Stimulated activated CD4-positive, alpha-beta T cell treated with anti-CD3 and anti-CD28 coated beads, Interleukin-4, amount 100 ng/mL, for 1 hour (primary cell): Measurements from ENCODE around the gene ALDH4A1.

Experiments used
- DNase-seq: peaks from one replicate; pipeline ENCODE4 v3.0.0-alpha.2; 2020

ALDH4A1 gene

DNA sequence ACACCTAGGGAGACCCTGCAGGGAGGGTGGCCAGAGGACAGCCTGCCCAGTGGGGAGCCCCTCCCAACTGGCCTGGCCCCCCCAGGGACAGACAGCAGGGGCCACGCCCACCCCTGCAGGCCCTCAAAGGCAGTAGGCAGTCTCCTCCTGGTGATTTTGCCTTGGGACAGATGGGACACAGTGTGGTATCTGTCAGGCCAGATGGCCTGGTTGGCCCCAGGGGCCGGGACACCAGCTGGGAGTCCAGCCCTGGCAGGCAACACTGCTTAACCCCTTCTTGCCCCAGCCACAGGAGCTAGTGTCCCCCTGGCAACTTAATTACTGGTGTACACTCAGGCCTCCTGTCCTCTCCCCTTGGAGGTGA, 36.3 kb upstream of the ALDH4A1 start:
- no peak for DNase-seq

DNA sequence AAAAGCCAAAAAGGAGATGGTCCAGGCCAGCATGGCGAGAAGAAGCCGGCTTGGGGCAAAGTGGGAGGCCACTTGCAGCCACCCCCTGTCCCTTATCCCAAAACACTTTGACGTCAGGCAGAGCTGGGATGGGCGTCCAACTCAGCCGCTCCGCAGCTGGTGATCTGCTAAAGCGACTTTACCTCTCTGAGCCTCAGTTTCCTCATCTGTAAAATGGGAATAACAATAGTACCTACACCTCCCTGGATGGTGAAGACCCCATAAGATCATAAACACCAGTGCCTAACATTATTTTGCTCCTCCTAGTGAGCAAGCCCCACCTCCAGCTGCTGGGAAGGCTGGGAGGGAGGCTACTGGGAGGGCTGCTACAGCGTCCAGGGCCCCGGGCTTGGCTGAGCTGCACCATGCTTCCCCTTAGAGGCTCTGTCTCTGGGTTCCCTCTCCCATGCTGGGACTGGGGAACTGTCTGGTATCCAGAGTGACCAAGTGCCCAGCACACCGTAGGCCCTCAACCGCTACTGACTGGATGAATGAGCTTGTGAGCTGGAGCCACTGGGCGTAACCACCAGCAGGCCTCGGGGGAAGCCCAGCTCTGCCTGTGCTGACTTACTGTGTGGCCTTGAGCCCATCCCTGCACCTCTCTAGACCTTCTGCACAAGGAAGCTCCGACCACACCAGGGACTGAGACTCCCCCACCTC, 35.8 kb upstream of the ALDH4A1 start:
- no peak for DNase-seq

DNA sequence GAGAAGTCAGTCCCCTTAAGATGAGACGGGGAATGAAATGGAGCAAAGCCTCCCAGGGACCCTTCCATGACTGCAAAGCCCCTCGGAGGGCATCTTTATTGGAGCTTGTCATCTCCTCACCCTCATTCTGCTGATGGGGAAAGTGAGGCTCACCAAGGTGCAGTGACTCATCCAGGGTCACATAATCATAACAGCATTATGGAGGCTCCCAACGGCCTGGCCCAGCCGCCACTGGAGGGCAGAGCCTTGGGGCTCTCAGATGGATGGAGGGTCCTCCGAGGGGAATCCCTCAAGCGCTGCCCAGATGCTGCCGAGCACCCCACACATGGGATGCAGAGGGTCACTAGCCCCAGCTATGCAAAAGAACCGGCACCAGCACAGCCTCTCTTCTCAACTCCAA, 35.2 kb upstream of the ALDH4A1 start:
- DNase-seq = no peak

DNA sequence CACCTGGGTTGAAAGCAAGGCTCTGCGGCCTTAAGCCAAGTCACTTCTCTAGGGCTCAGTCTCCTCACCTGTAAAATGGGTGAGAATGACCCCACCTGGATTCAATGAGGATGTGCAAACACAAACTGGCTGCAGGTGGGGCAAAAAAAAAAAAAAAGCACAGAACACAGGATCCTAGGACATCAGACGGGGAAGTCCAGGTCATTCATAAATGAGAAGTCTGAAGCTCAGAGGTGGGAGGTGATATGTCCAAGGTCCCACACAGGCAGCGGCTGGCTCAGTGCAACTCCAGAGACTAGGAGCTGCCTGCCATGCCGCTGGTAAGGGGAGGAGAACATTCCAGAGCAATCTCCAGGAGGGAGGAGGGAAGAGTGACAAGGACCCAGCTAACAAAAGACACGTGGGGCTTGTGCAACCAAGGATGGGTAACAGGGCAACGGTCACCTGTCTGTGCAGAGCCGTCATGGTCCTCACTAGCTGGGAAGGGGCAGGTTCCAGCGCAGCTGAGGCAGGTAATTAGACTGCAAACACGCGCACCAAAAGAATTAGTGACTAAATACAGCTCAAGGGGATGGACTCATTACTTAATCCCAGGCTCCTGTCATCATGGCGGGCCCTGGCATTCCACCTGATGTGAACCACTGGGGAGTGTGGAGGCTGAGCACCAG, 34.6 kb upstream of the ALDH4A1 start:
- DNase-seq = no peak

DNA sequence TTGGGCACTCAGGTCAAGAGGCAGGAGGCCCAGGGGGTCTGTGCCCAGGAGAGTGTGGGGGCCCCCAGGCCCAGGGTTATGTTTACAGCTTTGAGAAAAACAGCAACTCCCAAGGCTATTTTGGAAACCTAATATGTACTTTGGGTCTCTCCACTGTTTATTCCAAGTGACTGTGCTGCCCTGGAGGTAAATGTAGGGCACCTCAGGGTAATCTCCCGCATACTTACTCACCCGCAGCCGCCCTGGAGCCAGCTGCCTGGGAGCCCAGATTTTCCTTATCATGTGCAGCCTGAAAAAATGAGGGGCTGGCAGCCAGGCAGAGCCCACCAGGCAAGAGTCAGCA, 34.1 kb upstream of the ALDH4A1 start:
- no peak for DNase-seq

DNA sequence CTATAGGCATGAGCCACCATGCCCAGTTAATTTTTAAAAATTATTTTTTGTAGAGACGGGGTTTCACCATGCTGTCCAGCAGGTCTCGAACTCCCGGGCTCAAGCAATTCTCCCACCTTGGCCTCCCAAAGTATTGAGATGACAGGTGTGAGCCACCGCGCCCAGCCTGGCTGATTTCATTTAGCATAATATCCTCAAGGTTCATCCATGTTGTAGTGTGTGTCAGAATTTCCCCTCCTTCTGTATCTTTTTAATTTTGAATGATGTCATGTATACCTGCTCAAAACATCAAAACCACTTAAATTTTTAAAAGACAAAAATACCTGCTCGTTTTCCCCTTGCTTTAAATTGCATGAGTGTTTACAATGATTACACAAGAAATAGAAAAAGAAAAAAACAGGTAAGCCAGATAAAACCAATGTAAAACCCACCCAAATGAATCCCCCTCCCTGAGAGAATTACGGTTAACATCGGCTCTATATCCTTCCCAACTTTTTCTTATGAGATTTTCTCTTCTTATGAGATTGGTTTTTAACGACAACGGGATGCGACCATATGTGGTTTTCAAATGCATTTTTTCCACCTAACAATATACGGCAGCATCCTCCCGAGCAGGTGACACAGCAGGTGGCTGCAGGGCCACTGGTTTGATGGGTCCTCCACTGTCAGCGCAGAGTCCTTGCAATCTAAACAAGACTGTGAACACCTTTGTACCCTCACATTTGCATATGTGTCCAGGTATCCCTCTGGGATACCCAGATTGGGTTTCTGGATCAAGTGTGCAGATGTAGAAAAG, 32.0 kb upstream of the ALDH4A1 start:
- DNase-seq = no peak

DNA sequence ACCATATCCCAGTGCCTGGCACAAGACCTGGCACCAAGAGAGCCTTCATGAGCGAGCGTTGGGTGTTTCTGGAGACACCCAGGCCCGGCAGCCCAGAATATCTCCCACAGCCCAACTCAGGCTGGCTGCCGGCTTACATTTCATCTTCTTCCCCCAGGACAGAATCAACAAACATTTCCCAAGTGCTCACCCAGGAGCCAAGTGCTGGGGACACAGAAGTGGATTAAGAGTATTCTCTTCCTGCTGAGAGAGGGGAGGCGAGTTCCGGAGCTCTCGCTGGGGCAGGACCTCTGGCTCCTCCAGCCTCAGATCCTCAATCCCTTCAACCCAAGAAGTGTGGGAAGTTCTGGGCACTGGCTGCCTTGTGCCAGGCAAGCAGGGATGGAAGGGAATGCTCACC, 30.5 kb upstream of the ALDH4A1 start:
- no peak for DNase-seq

DNA sequence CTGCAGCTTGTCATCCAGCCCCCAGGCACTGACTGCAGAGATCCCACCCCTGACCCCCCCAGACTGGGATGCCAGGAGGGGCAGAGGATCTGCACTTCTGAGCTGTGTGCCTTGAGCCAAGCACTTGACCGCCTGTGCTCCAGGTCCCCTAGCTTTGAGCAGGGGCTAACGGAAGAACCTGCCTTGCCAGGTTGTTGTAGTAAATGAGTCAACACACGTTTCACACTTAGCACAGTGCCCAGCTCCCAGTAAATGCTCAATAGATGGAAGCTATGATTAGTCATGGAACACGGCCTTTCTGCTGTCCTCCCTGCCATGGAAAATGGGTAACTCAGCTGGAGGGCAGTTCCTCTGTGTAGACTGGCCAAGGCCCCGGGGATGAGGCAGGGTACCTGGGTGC, 30.0 kb upstream of the ALDH4A1 start:
- DNase-seq = no peak

DNA sequence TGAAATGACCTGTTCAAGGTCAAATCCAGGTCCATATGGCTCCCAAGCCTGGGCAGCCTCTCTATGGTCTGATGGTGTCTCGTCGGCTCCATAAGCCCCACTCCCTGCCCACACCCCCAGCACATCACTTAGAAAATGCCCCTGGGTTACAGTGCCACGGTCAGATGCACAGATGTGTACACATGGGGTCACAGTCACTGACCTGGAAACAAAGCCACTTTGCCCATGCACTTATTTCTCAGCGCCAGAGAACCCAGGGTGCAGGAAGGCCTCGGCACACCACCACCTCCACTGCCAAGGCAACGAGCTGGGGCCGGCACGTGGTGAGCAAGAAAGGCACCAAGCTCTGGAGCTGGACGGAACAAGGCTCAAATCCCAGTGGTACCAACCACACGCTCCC, 29.4 kb upstream of the ALDH4A1 start:
- no peak for DNase-seq

DNA sequence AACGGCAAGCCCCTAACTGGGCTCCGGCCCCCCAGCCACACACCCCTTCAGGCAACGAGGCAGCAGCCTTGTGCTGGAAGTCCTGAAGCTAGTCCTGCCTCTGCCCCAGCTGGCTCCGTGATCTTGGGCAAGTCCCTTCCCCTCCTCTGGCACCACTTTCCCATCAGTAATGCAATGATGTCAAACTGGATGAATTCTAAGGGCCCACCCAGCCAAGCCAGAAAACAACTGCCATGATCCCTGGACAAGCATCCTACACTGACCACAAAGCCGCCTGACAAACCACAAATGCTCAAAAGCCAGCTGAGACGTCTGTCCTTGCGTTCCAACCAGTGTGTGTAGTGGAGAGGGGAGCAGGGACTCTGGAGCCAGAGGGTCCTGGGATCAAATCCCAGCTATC, 27.3 kb upstream of the ALDH4A1 start:
- DNase-seq = no peak

DNA sequence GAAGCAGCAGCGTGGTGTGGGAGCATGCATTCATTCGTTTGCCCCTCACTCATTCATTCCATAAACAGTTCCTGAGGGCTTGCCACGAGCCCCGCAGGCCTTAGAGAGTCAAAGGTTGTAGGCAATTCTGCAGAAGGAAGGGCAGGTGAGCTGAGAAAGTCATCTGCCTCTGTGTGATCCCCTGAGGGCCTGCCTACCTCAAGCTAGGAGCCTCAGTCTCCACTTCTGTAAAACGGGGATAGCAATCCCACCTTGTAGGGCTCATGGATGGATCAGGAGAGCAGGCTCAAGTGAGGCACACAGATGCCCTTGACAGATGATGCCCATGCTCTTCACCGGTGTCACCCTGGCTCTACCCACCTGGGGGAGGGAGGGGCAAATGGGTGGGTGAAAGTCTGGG, 26.6 kb upstream of the ALDH4A1 start:
- DNase-seq = no peak

DNA sequence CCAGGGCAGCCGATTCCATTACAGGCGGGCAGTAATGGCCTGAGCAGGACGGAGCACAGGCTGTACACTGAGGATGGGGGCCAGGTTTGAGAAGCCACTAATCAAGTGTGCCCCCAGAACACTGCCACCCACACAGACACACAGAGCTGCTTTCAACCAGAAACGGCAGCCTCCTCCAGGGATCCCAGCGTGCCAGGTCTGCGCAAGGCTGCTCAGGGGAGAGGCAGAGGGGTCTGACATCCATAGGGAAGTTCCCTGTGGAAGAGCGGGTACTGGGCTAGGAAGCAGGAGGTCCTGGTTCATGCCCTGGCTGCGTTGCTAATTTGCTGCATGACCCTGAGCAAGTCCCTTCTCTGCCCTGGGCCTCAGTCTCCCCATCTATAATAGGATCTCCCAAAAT, 26.1 kb upstream of the ALDH4A1 start:
- DNase-seq = no peak

DNA sequence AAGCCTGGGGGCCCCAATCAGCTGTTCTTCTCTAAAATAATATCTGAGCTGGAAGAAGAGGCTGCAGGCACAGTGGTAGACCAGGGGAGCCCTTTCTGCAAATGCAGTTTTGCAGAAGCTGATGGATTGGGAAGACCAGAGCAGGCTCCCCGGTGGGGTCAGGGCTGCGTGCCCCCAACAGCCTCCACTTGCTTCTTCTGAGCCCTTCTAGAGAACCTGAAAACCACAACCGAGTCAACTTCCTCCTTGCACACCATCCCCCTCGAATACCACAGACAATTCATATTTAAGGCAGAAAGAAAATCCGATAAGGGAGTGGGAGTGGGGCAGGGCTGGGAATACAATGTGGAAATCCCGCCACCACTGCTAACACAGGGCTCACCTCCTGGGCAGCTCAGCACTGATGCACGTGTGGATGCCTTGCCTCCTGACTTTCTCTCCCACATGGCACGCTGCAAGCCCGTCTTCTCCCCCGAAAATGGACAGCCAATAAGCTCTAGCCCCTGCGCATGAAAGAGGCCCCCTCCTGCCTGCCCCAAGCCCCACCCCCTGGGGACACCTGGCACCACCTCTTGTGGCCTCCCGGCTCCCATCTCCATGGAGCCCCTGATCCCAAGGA, 25.4 kb upstream of the ALDH4A1 start:
- DNase-seq = peak; percentile 38

DNA sequence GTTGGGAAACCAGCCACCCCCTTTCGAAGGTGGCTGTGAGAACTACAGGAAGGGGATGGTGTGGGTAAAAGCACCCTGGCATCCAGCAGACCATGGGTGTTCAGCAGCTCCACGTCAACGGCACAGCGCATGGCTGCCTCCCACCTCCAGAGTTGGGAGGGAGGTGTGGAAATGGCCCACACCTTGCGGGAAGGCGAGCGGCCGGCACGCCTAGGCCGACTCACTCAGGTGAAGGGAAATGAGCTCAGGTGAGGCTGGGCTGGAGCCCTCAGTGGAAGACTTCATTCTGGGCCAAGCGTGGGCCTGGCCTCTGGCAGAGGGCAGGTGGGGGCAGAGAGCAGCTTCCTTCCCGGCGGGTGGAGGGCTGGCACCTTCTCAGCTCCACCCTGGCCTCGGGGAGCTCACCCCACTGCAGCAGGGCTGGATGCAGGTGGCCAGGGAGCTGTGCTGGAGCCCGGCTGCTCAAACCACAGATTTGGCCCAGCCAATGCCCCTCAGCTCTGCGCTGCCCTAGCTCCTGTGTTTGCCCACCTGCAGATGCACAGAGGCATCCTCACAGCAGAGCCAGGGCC, 24.8 kb upstream of the ALDH4A1 start:
- peak; percentile 32 for DNase-seq

DNA sequence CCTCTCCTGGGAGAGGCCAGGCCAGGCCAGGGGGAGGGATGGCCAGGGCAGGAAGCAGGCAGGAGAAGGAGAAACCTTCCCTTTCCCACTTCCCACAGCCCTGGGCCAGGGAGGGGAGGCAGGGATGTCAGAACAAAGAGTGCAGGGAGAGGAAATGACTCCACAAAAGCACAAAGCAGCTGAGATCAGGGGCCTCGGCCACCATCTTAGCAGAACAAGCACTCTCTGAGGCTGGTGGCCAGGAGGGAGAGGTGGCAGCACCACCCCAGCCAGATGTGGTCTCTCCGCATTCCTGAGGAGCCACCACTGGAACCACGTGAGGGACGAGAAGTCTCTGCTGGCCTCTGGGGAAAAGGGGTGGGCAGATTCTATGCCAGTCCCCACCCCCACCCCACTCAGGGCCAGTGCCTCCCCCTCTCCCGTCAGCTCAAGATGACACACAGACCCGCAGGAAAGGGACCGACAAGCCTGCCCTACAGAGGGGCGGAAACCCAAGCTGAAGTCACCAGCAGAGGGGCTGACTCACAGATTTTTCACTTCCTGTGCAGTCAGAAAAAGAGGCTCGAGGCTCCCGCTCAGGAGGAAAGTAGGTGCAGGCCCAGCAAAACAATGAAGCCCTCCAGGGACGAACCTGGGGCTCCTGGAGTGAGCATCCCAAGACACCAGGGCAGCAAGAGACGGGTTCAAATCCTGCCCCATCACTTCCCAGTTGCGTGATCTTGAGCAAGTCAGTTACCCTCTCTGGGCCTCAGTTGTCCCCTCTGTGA, 24.1 kb upstream of the ALDH4A1 start:
- DNase-seq = peak; percentile 78

DNA sequence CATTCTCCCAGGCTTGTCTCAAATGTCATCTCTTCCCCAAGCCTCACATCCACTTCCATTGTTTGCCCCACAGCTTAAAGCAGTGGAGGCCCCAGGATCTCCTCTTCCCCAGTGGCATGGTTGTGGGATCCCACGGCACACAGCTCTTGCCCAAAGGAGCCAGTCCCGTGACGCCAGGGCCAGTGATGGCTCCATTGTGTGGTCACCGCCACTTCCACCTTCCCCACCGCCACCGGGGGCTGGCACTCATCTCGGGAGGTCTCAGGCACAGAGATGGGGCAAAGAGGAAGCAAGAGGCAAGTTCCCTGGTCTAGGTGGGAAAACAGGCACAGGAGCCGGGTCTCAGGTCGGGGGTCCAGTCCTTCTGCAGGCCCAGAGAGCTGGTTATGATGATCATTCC, 22.9 kb upstream of the ALDH4A1 start:
- DNase-seq = no peak

DNA sequence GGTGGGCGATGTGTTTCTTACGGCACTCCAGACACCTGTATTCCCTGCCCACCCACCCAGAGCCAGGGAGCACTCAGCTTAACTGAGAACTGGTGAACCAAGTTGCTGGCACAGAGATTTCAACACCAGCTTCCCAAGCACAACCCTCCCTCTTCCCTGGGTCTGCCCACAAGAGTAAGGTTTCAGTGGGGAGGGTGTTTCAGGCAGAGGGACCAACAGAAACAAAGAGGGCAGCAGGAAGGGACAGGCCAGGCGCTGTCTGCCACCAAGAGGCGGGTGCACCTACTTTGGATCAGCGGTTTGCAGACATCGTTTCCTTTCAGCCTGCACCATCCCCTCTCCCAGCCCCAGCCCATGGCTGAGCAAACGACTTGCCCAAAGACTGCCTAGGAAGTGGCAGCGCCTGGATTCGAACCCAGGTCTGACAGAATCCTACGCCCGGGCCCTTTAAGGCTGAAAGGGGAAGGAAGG, 21.9 kb upstream of the ALDH4A1 start:
- DNase-seq = no peak

DNA sequence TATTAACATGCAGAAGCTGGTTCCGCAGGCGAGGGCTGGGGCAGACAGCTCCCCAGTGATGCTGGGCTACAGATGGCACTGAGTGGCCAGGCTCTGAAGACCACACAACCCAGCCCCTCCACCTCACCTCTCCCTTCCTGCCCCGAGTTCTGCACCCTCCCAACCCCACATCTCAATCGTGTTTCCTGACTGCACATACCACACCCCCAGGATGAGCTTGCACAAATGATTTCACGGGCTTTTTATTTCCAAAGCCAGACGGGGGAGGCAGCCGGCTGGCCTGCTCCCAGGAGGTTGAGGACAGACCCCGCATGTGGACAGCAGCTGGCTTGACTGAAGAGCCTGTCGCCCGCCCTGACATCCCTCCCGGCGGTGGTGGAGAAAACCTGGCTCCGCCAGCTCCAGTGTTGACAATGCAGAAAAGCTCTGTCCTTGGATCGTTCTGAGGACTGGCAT, 21.4 kb upstream of the ALDH4A1 start:
- no peak for DNase-seq

DNA sequence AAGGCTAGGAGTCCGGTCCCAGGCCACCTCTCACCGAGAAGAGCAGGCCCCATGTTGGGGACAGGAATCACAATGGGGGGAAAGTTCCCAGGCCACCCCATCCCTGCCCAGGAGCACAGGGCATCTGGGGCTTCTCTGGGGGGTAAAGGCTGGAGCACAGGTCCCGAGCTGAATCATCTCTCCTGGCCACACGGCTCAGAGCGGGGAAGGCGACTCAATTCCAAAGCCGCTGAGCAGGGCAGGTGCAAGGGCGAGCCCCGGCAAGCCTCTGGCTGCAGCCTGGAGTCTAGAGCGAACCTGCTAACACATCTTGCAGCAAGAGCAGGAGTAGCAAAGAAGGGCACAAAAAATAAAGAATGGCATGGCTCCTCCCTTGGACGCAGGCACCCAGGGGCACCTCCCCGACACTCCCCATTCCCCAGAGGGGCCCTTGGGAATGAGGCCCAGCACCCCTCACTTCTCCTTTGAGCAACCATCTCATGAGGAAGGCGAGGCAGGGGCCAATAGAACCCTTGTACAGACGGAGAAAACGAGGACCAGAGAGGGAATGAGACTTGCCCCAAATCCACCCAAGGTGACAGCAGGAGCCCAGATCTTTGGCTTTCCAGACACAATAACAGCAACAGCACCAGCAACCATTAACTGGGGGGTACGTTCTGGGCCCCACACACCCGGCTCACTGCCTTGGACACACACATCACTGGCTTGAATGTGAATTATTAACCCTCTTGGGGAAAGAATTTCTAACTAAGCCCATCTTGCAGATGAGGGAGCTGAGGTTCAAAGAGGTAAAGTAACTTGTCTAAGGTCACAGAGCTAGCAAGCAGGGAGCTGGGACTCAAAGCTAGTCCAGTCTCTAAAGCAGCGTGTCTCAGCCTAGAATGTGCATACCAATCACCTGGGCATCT, 20.7 kb upstream of the ALDH4A1 start:
- DNase-seq = no peak

DNA sequence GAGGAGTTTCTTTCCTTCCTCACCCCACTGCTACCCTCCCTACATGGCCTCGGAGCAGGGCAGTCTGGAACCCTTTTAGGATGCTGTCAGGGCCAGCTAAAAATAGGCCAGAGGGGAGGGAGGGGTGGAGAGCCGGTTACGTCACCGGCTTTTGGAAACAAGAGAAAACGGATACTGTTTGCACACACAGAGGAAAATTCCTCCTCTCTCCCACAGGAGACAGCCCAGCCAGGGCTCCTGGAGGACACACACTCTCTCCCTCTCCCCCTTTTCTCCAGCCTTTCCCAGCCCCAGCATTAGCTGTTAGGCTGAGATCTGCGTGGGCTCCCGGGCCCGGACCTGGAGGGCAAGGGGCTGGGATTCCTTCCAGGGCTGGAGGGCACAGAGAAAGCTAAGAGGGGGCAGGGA, 20.0 kb upstream of the ALDH4A1 start:
- DNase-seq = no peak

DNA sequence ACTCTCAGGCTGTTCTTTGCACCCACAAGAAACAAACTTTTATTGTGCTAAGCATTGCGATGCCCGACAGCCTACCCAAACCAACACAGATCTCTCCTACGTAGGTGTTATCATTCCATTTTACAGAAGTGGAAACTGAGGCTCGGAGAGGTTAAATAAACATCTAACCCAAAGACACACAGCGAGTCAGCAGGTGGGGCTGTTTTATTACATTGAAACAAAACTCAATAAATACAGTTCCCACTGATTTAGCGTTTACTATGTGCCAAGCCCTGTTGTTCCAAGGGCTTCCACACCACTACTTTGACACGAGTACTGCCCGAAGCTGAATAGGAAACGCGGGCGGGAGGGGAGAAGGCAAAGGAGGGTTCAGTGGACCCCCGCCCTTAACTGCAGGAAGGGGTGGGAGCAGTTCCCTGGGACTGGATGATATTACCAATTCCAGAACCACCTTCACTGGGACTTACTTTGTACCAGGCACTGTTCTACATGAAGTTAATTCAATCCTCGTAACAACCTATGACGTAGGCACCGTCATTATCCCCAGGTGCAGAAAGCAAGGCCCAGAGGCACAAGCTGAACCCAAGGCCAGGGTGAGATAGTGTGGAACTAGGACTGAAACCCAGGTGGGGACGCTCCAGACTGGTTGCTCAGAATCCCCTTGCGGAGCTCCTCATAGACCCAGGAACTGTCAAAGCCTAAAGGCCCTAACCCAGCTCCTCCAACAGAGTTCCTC, 19.3 kb upstream of the ALDH4A1 start:
- no peak for DNase-seq
